HepG2 (cell line): Measurements from ENCODE around the gene ZNF652. TPM values are rescaled to one million over a fixed set of nuclear protein-coding genes. Genes with fewer than 3 reads are reported as not detected.

Experiments used
- ATAC-seq: fragments of 200-7000 bp; cut with Tn5 transposase; 3 replicates; pipeline ENCODE4 v1.9.1; 2020; ENCODE audit warnings: mild to moderate bottlenecking, moderate library complexity
- BruUV-seq: library from RNA; stranded (reverse); fragments of 400-500 nt; replicated peaks from 2 replicates; lab custom pipeline; 2021; lab: Mats Ljungman, UMichigan
- CTCF ChIA-PET: fragments of 300-600 bp; formaldehyde crosslinking; extraction: SDS; loops from one replicate; lab custom pipeline; 2021; ENCODE audit warnings: low total read pairs, inconsistent platforms, low intra/inter-chr PET ratio; lab: Yijun Ruan, JAX
- POLR2A ChIA-PET: fragments of 350-600 bp; sonication (Branson Sonifier 250); formaldehyde crosslinking; loops from one replicate; lab custom pipeline; 2020; ENCODE audit warnings: antibody characterized with exemption, inconsistent platforms; lab: Yijun Ruan, JAX
- DNase-seq: peaks from one replicate; pipeline ENCODE4 v3.0.0-alpha.2; 2015; ENCODE audit warnings: low spot score
- FAIRE-seq: peaks from 3 replicates; lab custom pipeline; 2011; peaks lifted over from hg19 to GRCh38; lab: Jason Lieb, UNC
- H2AFZ ChIP-seq: one replicate; pipeline ENCODE4 v1.6.1; 2011; ENCODE audit warnings: low read length, inconsistent platforms
- H3K27ac ChIP-seq: fragments of 300-600 bp; 3 replicates; pipeline ENCODE4 v1.8.0; 2011; ENCODE audit warnings: mixed run types, mild to moderate bottlenecking, mixed read lengths, low read length, inconsistent platforms; ENCODE audit not compliant: insufficient read depth; ENCODE audit errors: extremely low read length
- H3K27me3 ChIP-seq, 2 experiments: fragments of 200-600 bp in 1 of 2; 2 replicates in 1 of 2; 3 replicates in 1 of 2; pipeline versions ENCODE4 v1.6.0 to v1.8.0; 2011; ENCODE audit warnings: low read length in 2 of 2, mild to moderate bottlenecking in 2 of 2, moderate library complexity in 2 of 2, inconsistent platforms in 1 of 2; ENCODE audit not compliant: insufficient read depth in 2 of 2, control insufficient read depth in 1 of 2
- H3K36me3 ChIP-seq, 2 experiments: fragments of 200-600 bp in 1 of 2; replicated peaks in 1 of 2; 2 replicates in 1 of 2; 3 replicates in 1 of 2; pipeline versions ENCODE4 v1.5.1 to v1.8.0; 2011; ENCODE audit warnings: low read length in 2 of 2, inconsistent platforms in 1 of 2; ENCODE audit not compliant: insufficient read depth in 2 of 2, control insufficient read depth in 1 of 2
- H3K4me1 ChIP-seq: 2 replicates; pipeline ENCODE4 v1.5.1; 2012; ENCODE audit warnings: low read length, inconsistent platforms; ENCODE audit not compliant: insufficient read depth
- H3K4me2 ChIP-seq: 2 replicates; pipeline ENCODE4 v1.6.0; 2011; ENCODE audit warnings: low read depth, low read length, inconsistent platforms
- H3K4me3 ChIP-seq, 3 experiments: fragments of 200-600 bp in 1 of 3; sonication (generic), shearing (Covaris generic) in 1 of 3; replicated peaks in 1 of 3; 2 replicates each; pipeline ENCODE4 v1.5.1; 2011 to 2016; ENCODE audit warnings: low read length in 3 of 3, inconsistent platforms in 2 of 3, low read depth in 2 of 3, mild to moderate bottlenecking in 2 of 3, control low read depth in 1 of 3, mixed read lengths in 1 of 3; ENCODE audit not compliant: insufficient read depth in 1 of 3
- H3K79me2 ChIP-seq: one replicate; pipeline ENCODE4 v1.6.1; 2011; ENCODE audit warnings: low read length, inconsistent platforms; ENCODE audit not compliant: insufficient read depth
- H3K9ac ChIP-seq: 2 replicates; pipeline ENCODE4 v1.6.0; 2011; ENCODE audit warnings: mild to moderate bottlenecking, low read depth, low read length, inconsistent platforms; ENCODE audit not compliant: insufficient read depth
- H3K9me3 ChIP-seq: 2 replicates; pipeline ENCODE4 v1.5.1; 2012; ENCODE audit warnings: mild to moderate bottlenecking, low read length
- H4K20me1 ChIP-seq: 2 replicates; pipeline ENCODE4 v1.6.0; 2011; ENCODE audit warnings: inconsistent platforms, mild to moderate bottlenecking, low read length, moderate library complexity; ENCODE audit not compliant: insufficient read depth
- CSRNP2 ChIP-seq: sonication (generic); formaldehyde crosslinking; conservative IDR thresholded peaks from 2 replicates; pipeline ENCODE4 v1.8.0; 2022; ENCODE audit warnings: low read depth, missing genetic modification reagents
- PRDM10 ChIP-seq: sonication (generic); formaldehyde crosslinking; IDR thresholded peaks from 2 replicates; pipeline ENCODE4 v1.4.0; 2020; ENCODE audit warnings: low read depth, missing genetic modification reagents
- RBFOX2 ChIP-seq: fragments of 200-400 bp; formaldehyde crosslinking; IDR thresholded peaks from 2 replicates; pipeline ENCODE4 v1.6.1; 2017; ENCODE audit warnings: low read depth, mild to moderate bottlenecking, low read length
- SOX5 ChIP-seq: IDR thresholded peaks from 2 replicates; pipeline ENCODE4 v1.6.1; 2016; ENCODE audit warnings: borderline replicate concordance
- TAF1 ChIP-seq: sonication (generic); formaldehyde crosslinking; IDR thresholded peaks from 2 replicates; pipeline ENCODE4 v1.4.0; 2020; ENCODE audit warnings: missing genetic modification reagents
- TOPORS ChIP-seq: sonication (generic); formaldehyde crosslinking; IDR thresholded peaks from 2 replicates; pipeline ENCODE4 v1.8.0; 2023; ENCODE audit warnings: mild to moderate bottlenecking, missing genetic modification reagents
- ZFP1 ChIP-seq: IDR thresholded peaks from 2 replicates; pipeline ENCODE4 v1.6.1; 2016
- ZFP82 ChIP-seq: sonication (generic); formaldehyde crosslinking; IDR thresholded peaks from 2 replicates; pipeline ENCODE4 v1.5.1; 2020; ENCODE audit warnings: mild to moderate bottlenecking, missing genetic modification reagents, borderline replicate concordance
- ZNF235 ChIP-seq: sonication (generic); formaldehyde crosslinking; IDR thresholded peaks from 2 replicates; pipeline ENCODE4 v1.8.1; 2023; ENCODE audit warnings: mild to moderate bottlenecking, missing genetic modification reagents, borderline replicate concordance
- ZNF350 ChIP-seq: sonication (generic); formaldehyde crosslinking; IDR thresholded peaks from 2 replicates; pipeline ENCODE4 v1.4.0; 2020; ENCODE audit warnings: mild to moderate bottlenecking, low read depth, missing genetic modification reagents, borderline replicate concordance
- ZNF503 ChIP-seq: sonication (generic); formaldehyde crosslinking; IDR thresholded peaks from 2 replicates; pipeline ENCODE4 v1.4.0; 2020; ENCODE audit warnings: missing genetic modification reagents
- ZNF660 ChIP-seq: sonication (generic); formaldehyde crosslinking; IDR thresholded peaks from 2 replicates; pipeline ENCODE4 v1.5.1; 2020; ENCODE audit warnings: mild to moderate bottlenecking, low read depth, missing genetic modification reagents, borderline replicate concordance
- ZNF691 ChIP-seq: sonication (generic); formaldehyde crosslinking; IDR thresholded peaks from 2 replicates; pipeline ENCODE4 v1.4.0; 2020; ENCODE audit warnings: missing genetic modification reagents, low read depth, mild to moderate bottlenecking, borderline replicate concordance
- ZNF766 ChIP-seq: sonication (generic); formaldehyde crosslinking; IDR thresholded peaks from 2 replicates; pipeline ENCODE4 v1.5.0; 2020; ENCODE audit warnings: missing genetic modification reagents, borderline replicate concordance
- ZSCAN29 ChIP-seq: sonication (generic); formaldehyde crosslinking; conservative IDR thresholded peaks from 2 replicates; pipeline ENCODE4 v1.4.0; 2020; ENCODE audit warnings: mild to moderate bottlenecking, missing genetic modification reagents
- WGBS: methylation state at CpG from one replicate; pipeline ENCODE4 v1.1.6; 2017; ENCODE audit warnings: low lambda C conversion rate; 5-methylcytosine and 5-hydroxymethylcytosine counted together
- in situ Hi-C: cut with HindIII; loops from 2 replicates; pipeline ENCODE4 v1.10.0; 2017; ENCODE audit warnings: low pct_unique_long_range_greater_than_20kb; ENCODE audit not compliant: extremely low pct_ligation_motif_present
- intact Hi-C: fragments of 100-400 bp; cut with micrococcal nuclease; formaldehyde crosslinking; loops from one replicate; pipeline ENCODE4 v1.10.0; 2022; ENCODE audit not compliant: unreplicated experiment
- polyA plus RNA-seq, 8 experiments: library from polyadenylated mRNA; depleted of rRNA in 3 of 8; stranded (reverse) in 7 of 8; unstranded in 1 of 8; fragments of >200 nt; fragmentation: Illumina TruSeq in 4 of 8; extraction: Trizol in 4 of 8; gene quantifications; 2 replicates each; pipeline versions ENCODE4 v1.2.1 to v1.2.3, GENCODE V29; 2011 to 2016; ENCODE audit warnings: low read depth in 4 of 8, missing spikeins in 1 of 8, mixed read lengths in 1 of 8; ENCODE audit not compliant: insufficient read depth in 1 of 8
- total RNA-seq, 5 experiments: library from RNA; depleted of rRNA; stranded (reverse); fragments of >200 nt; fragmentation: Illumina TruSeq; extraction: Trizol; gene quantifications; 2 replicates each; pipeline ENCODE4 v1.2.3, GENCODE V29; 2016; ENCODE audit warnings: low read depth in 1 of 5

ZNF652 gene
- total and polyA plus RNA-seq, 2 of the 13 experiments (the other 11 are each of a cell fraction or from before 2014, with no cell fraction given) = 16.2 to 30.2 TPM

- DNase-seq (no peak), ATAC-seq (no peak; the same call in 2 of the 3 replicates), FAIRE-seq (no peak)
- intact Hi-C loops = no loop called here
- TF ChIP-seq ZNF503 (CRISPR knock-in tag) (no peak), ZSCAN29 (CRISPR knock-in tag) (no peak), RBFOX2 (no peak), ZNF350 (no peak), CSRNP2 (CRISPR knock-in tag) (no peak), SOX5 (no peak), ZNF660 (no peak), PRDM10 (no peak), ZNF766 (CRISPR knock-in tag) (no peak), ZNF691 (no peak), TAF1 (CRISPR knock-in tag) (no peak), ZFP82 (CRISPR knock-in tag) (no peak), ZFP1 (CRISPR knock-in tag) (no peak), TOPORS (no peak), ZNF235 (no peak)
- Histone ChIP-seq H3K79me2 (no peaks in the 10 kb centered on the region), H3K4me2 (no peak overlapping the region), H3K9me3 (no peaks in the 10 kb centered on the region), H2AFZ (no peak overlapping the region), H4K20me1 (no peaks in the 10 kb centered on the region), H3K9ac (no peak overlapping the region), H3K27me3 (no peaks in the 10 kb centered on the region), H3K4me1 (no peaks in the 10 kb centered on the region), H3K36me3 (peaks cover 3 to 23% of the 10 kb centered on the region in 2 experiments; a peak in 4 of 5 replicates), H3K27ac (no peak overlapping the region), H3K4me3 (no peak overlapping the region)
- POLR2A ChIA-PET = no interaction called here
- CTCF ChIA-PET = no interaction called here
- WGBS = 95% methylated on average over 13 of the region's 13 CpGs
- no TSS peak for BruUV-seq
- in situ Hi-C loops = no loop called here
Measured at GRCh38 chr17:49298371-49298976, 63.6 kb downstream of the ZNF652 start.
